CD4-positive, alpha-beta T cell treated with Interleukin-21 for 1 hour (primary cell): ENCODE data around the gene ZNF534.
A peak's percentile ranks its signal among the peaks of the same experiment; 100 is the strongest.
"Not testable (repeated sequence)": the region's sequence is repeated elsewhere in the genome, so short reads cannot be mapped to it uniquely, and the experiment has no call there.

ENCODE experiments used
- DNase-seq: peaks from one replicate; pipeline ENCODE4 v3.0.0-alpha.2; 2020

The ZNF534 gene

GRCh38 chr19:52428937-52429336 is at the start of gene ZNF534:
Gene ZNF534 (plus strand): TSS chr19:52429148. CDS start chr19:52431475, 2,327 bp downstream.
- DNase-seq, result no peak

GRCh38 chr19:52391135-52391534 is 37.8 kb upstream of the ZNF534 start:
- no peak for DNase-seq

GRCh38 chr19:52397310-52398080 is 31.5 kb upstream of the ZNF534 start, which contains the start of gene ZNF528:
Gene ZNF528 (plus strand): TSS chr19:52397849. CDS start chr19:52402014, 4,165 bp downstream.
- DNase-seq, result peak; percentile 93

GRCh38 chr19:52398081-52398441 is 30.9 kb upstream of the ZNF534 start:
- no peak for DNase-seq

- DNase-seq, result no peak
These were observed 18.7 kb upstream of the ZNF534 start for GRCh38 chr19:52410276-52410675.

- no peak for DNase-seq
These were observed 13.2 kb upstream of the ZNF534 start for GRCh38 chr19:52415711-52416110.

GRCh38 chr19:52442179-52442578 is 13.2 kb downstream of the ZNF534 start:
- DNase-seq, result no peak

- DNase-seq, result no peak
These were observed 15.6 kb downstream of the ZNF534 start for GRCh38 chr19:52444506-52444905.

GRCh38 chr19:52451241-52451640 is 22.3 kb downstream of the ZNF534 start:
- no peak for DNase-seq

GRCh38 chr19:52453324-52454094 is 24.6 kb downstream of the ZNF534 start, which contains the start of gene ZNF578:
Gene ZNF578 (plus strand): TSS chr19:52453553. CDS start chr19:52501846, 48,293 bp downstream.
- DNase-seq, result peak; percentile 71

- no peak for DNase-seq
These were observed 36.0 kb downstream of the ZNF534 start for GRCh38 chr19:52464798-52465470.

GRCh38 chr19:52473655-52474350 is 44.9 kb downstream of the ZNF534 start:
- no peak for DNase-seq

GRCh38 chr19:52474351-52475127 is 45.6 kb downstream of the ZNF534 start:
- DNase-seq, result no peak

GRCh38 chr19:52484111-52484743 is 55.3 kb downstream of the ZNF534 start:
- not testable (repeated sequence) for DNase-seq

- DNase-seq, result not testable (repeated sequence)
These were observed 56.1 kb downstream of the ZNF534 start for GRCh38 chr19:52485064-52485463.

- not testable (repeated sequence) for DNase-seq
These were observed 56.8 kb downstream of the ZNF534 start for GRCh38 chr19:52485561-52486240.

GRCh38 chr19:52492201-52492993 is 63.4 kb downstream of the ZNF534 start:
- peak; percentile 0 for DNase-seq

GRCh38 chr19:52492994-52493470 is 64.1 kb downstream of the ZNF534 start:
- DNase-seq, result no peak

- DNase-seq, result no peak
These were observed 65.6 kb downstream of the ZNF534 start for GRCh38 chr19:52494518-52494917.

- no peak for DNase-seq
These were observed 69.6 kb downstream of the ZNF534 start for GRCh38 chr19:52498571-52498970.
